Neutrophil (primary cell): ENCODE results near the gene ENKUR.
"Not testable (repeated sequence)": the region's sequence is repeated elsewhere in the genome, so short reads cannot be mapped to it uniquely, and the experiment has no call there.

Source experiments
- H3K27ac ChIP-seq: fragments of 200-600 bp; sonication (generic); 2 replicates; pipeline ENCODE4 v1.5.1; 2016; ENCODE audit warnings: mild to moderate bottlenecking, moderate library complexity
- H3K27me3 ChIP-seq: fragments of 200-600 bp; sonication (generic); 2 replicates; pipeline ENCODE4 v1.6.0; 2016; ENCODE audit warnings: mild to moderate bottlenecking
- H3K36me3 ChIP-seq: fragments of 200-600 bp; sonication (generic); 2 replicates; pipeline ENCODE4 v1.5.1; 2017
- H3K4me1 ChIP-seq, 2 experiments: fragments of 200-600 bp in 1 of 2; sonication (generic) in 1 of 2; 1 replicate in 1 of 2; 2 replicates in 1 of 2; pipeline versions ENCODE4 v1.5.1 to v1.6.1; 2013 to 2016; ENCODE audit warnings: low read depth in 1 of 2, low read length in 1 of 2, mild to moderate bottlenecking in 1 of 2, moderate library complexity in 1 of 2; ENCODE audit not compliant: control insufficient read depth in 1 of 2, insufficient read depth in 1 of 2
- H3K4me3 ChIP-seq, 2 experiments: fragments of 200-600 bp in 1 of 2; sonication (generic) in 1 of 2; 1 replicate in 1 of 2; 2 replicates in 1 of 2; pipeline ENCODE4 v1.5.1; 2013 to 2016; ENCODE audit warnings: low read depth in 1 of 2, low read length in 1 of 2, mild to moderate bottlenecking in 1 of 2, moderate library complexity in 1 of 2
- H3K9me3 ChIP-seq: fragments of 200-600 bp; sonication (generic); 2 replicates; pipeline ENCODE4 v1.5.1; 2016
- TF ChIP-seq, protein P1 (sequence below): fragments of 200-600 bp; sonication (generic); IDR thresholded peaks from 2 replicates; pipeline ENCODE4 v1.5.1; 2016; ENCODE audit warnings: antibody characterized with exemption

Gene ENKUR

DNA sequence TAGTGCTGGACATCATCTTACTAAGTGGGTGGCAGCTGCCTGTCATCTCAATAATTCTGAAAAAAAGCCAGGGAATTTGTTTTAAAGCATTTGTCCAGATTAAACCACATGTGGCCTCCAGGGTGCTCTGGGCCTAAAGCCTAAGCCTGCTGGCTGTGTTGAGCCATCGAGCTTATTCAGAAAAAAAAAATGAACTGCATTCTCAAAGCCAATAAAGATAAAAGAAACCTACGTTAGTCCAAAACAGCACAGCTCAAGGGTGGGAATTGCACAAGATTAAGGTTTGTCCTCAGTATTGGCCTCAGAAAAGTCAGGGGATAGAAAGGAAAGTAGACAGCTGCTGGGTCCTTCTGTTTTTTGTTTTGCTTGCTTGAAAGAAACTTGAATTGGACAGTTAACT is 41.0 kb downstream of the ENKUR start:
- Histone ChIP-seq H3K4me1 (no peaks in the 10 kb centered on the region), H3K27ac (no peak overlapping the region), H3K27me3 (no peaks in the 10 kb centered on the region), H3K36me3 (no peaks in the 10 kb centered on the region), H3K4me3 (no peak overlapping the region), H3K9me3 (no peaks in the 10 kb centered on the region)
- TF ChIP-seq, protein P1, sequence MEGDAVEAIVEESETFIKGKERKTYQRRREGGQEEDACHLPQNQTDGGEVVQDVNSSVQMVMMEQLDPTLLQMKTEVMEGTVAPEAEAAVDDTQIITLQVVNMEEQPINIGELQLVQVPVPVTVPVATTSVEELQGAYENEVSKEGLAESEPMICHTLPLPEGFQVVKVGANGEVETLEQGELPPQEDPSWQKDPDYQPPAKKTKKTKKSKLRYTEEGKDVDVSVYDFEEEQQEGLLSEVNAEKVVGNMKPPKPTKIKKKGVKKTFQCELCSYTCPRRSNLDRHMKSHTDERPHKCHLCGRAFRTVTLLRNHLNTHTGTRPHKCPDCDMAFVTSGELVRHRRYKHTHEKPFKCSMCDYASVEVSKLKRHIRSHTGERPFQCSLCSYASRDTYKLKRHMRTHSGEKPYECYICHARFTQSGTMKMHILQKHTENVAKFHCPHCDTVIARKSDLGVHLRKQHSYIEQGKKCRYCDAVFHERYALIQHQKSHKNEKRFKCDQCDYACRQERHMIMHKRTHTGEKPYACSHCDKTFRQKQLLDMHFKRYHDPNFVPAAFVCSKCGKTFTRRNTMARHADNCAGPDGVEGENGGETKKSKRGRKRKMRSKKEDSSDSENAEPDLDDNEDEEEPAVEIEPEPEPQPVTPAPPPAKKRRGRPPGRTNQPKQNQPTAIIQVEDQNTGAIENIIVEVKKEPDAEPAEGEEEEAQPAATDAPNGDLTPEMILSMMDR: no peak

DNA sequence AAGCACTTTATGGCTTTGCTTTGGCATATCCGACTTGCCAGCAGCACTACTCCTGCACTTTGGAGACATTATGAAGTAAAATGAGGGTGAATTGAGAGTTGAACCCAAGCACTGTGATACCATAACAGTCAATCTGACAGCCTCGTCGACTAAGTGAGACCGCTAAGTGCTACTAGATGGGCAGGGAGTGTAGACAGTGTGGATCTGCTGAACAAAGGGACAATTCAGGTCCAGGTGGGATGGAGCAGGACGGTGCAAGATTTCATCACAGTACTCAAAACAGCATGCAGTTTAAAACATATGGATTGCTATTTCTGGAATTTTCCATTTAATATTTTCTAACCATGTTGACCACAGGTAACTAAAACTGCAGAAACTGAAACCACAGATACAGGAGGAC is 42.8 kb downstream of the ENKUR start:
- H3K4me1 ChIP-seq: no peaks in the 10 kb centered on the region
- H3K27me3 ChIP-seq: no peaks in the 10 kb centered on the region
- H3K4me3 ChIP-seq: no peak overlapping the region
- H3K9me3 ChIP-seq: no peaks in the 10 kb centered on the region
- TF ChIP-seq, protein P1: no peak
- H3K27ac ChIP-seq: no peak overlapping the region
- H3K36me3 ChIP-seq: no peaks in the 10 kb centered on the region

DNA sequence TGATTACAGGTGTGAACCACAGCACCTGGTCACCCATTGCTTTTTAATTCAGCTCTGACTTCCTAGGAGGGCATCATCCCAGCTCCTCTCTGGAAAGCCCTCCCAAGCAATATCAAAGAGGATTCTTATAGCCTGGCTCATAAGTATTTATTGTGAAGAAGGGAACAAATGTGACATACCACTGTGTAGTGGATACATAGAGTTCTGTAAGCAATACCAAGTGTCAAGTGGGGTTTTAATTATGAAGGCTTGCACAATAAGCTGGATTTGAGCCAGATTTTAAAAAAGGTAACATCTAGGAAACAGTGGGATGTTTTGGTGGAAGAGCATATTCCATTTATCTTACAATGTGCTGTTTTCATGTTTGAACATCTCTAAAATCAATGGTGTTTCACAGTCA is 44.6 kb downstream of the ENKUR start:
- Histone ChIP-seq H3K4me3 (no peak overlapping the region), H3K4me1 (no peaks in the 10 kb centered on the region), H3K27ac (no peak overlapping the region), H3K9me3 (no peaks in the 10 kb centered on the region), H3K27me3 (no peaks in the 10 kb centered on the region), H3K36me3 (no peaks in the 10 kb centered on the region)
- TF ChIP-seq, protein P1: no peak

DNA sequence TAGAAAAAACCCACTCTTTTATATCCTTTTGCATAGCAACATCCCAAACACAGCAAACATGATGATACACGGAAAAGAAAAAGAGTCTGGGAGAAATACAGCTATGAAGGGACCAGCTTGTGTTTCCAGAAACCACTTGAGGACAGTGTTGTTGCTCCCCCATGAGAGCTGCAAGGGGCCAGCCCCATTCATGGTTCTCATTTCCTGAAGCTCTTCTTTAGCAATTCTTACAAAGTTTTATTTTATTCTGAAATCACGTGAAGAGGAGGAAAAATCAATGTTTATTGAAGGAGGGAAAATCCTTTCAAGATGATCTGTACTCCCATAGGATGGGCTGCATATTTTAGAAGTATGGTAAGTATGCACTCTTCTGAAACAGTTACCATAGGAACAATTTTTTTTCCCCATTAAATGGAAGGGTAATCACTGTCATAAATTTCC is 46.1 kb downstream of the ENKUR start:
- no peaks in the 10 kb centered on the region for H3K36me3 ChIP-seq
- H3K4me1 ChIP-seq: no peaks in the 10 kb centered on the region
- H3K4me3 ChIP-seq: no peak overlapping the region
- no peaks in the 10 kb centered on the region for H3K9me3 ChIP-seq
- TF ChIP-seq, protein P1: no peak
- no peaks in the 10 kb centered on the region for H3K27me3 ChIP-seq
- no peak overlapping the region for H3K27ac ChIP-seq

DNA sequence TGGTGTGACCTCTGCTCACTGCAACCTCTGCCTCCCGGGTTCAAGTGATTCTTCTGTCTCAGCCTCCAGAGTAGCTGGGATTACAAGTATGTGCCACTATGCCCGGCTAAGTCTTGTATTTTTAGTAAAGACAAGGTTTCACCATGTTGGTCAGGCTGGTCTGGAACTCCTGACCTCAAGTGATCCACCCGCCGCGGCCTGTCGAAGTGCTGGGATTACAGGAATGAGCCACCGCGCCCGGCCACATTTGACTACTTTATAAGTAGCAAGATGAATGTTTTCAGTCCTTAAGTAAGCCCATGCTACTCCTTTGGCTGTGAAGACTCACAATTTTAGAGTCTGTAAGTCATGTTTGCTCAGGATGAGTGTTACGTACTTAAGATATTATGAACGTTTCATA is 47.0 kb downstream of the ENKUR start:
- not testable (repeated sequence) for H3K27ac ChIP-seq, H3K27me3 ChIP-seq, H3K4me1 ChIP-seq, H3K4me3 ChIP-seq, H3K36me3 ChIP-seq, H3K9me3 ChIP-seq

DNA sequence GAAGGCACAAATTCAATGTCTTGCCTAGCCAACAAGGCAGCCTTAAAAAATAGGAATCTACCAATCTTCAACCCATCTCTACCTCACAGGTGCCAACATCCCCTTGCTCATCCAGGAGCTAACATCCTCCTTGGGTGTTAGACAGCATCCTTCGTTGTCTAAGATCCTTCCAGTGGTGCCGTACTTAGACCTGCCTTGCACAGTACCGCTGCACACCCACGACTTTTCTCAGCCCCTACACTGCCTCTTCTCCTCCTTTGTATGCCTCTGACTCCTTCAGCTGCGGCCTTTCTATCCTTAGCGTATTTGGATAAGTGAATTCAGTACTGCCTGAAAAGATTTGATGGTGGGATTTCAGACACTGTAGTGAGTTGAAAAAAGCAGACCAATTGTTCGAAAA is 47.6 kb downstream of the ENKUR start:
- TF ChIP-seq, protein P1: no peak
- H3K4me3 ChIP-seq: no peak overlapping the region
- no peaks in the 10 kb centered on the region for H3K27me3 ChIP-seq
- H3K9me3 ChIP-seq: no peaks in the 10 kb centered on the region
- no peaks in the 10 kb centered on the region for H3K4me1 ChIP-seq
- no peak overlapping the region for H3K27ac ChIP-seq
- no peaks in the 10 kb centered on the region for H3K36me3 ChIP-seq
